WTC11 (cell line): ENCODE results near the gene VCL. TPM values are rescaled to one million over a fixed set of nuclear protein-coding genes. Genes with fewer than 3 reads are reported as not detected.

Experiments
- ATAC-seq: fragments of 200-7000 bp; cut with Tn5 transposase; 2 replicates; pipeline ENCODE4 v1.10.0; 2021; ENCODE audit warnings: mild to moderate bottlenecking, moderate library complexity
- CTCF ChIA-PET: fragments of 300-600 bp; sonication (Branson Sonifier 250); formaldehyde crosslinking; loops from one replicate; lab custom pipeline; 2021; ENCODE audit warnings: antibody characterized with exemption; lab: Charles Lee
- POLR2A ChIA-PET: fragments of 350-600 bp; sonication (Branson Sonifier 250); formaldehyde crosslinking; loops from one replicate; lab custom pipeline; 2021; ENCODE audit warnings: antibody characterized with exemption; lab: Charles Lee
- DNase-seq: peaks from one replicate; pipeline ENCODE4 v3.0.0; 2021; ENCODE audit warnings: low spot score
- H3K27ac Mint-ChIP-seq: 2 replicates; pipeline ENCODE4 v1.8.0; 2021; ENCODE audit warnings: mixed read lengths
- H3K27me3 Mint-ChIP-seq: 2 replicates; pipeline ENCODE4 v1.8.0; 2021; ENCODE audit warnings: low read depth, mild to moderate bottlenecking, moderate library complexity, mixed read lengths
- H3K36me3 Mint-ChIP-seq: 2 replicates; pipeline ENCODE4 v1.8.0; 2021; ENCODE audit warnings: mixed read lengths
- H3K4me1 Mint-ChIP-seq: 2 replicates; pipeline ENCODE4 v1.8.0; 2022; ENCODE audit warnings: mixed read lengths
- H3K4me3 Mint-ChIP-seq: 2 replicates; pipeline ENCODE4 v1.8.0; 2021; ENCODE audit warnings: mild to moderate bottlenecking, moderate library complexity, mixed read lengths
- H3K9me3 Mint-ChIP-seq: 2 replicates; pipeline ENCODE4 v1.8.0; 2021; ENCODE audit warnings: mixed read lengths
- CBFB ChIP-seq: sonication (generic); formaldehyde crosslinking; IDR thresholded peaks from 2 replicates; pipeline ENCODE4 v1.8.1; 2022; ENCODE audit warnings: mild to moderate bottlenecking, low read depth, missing genetic modification reagents
- CREB1 ChIP-seq: sonication (generic); formaldehyde crosslinking; IDR thresholded peaks from 2 replicates; pipeline ENCODE4 v1.8.0; 2023; ENCODE audit warnings: mild to moderate bottlenecking, missing genetic modification reagents
- FOXK1 ChIP-seq: sonication (generic); formaldehyde crosslinking; IDR thresholded peaks from 2 replicates; pipeline ENCODE4 v1.8.0; 2022; ENCODE audit warnings: mild to moderate bottlenecking, moderate library complexity, missing genetic modification reagents
- GABPB1 ChIP-seq: sonication (generic); formaldehyde crosslinking; IDR thresholded peaks from 2 replicates; pipeline ENCODE4 v1.8.1; 2023; ENCODE audit warnings: mild to moderate bottlenecking, missing genetic modification reagents
- JAZF1 ChIP-seq: fragments of 250-450 bp; sonication (Bioruptor Pico); IDR thresholded peaks from 2 replicates; pipeline ENCODE4 v1.9.0; 2021; ENCODE audit warnings: moderate library complexity, mild to moderate bottlenecking, inconsistent platforms
- JUN ChIP-seq: sonication (generic); formaldehyde crosslinking; IDR thresholded peaks from 2 replicates; pipeline ENCODE4 v1.8.0; 2023; ENCODE audit warnings: mild to moderate bottlenecking, missing genetic modification reagents
- MYBL2 ChIP-seq: sonication (generic); formaldehyde crosslinking; IDR thresholded peaks from 2 replicates; pipeline ENCODE4 v1.8.1; 2023; ENCODE audit warnings: mild to moderate bottlenecking, moderate library complexity, missing genetic modification reagents
- NR2C2 ChIP-seq: sonication (generic); formaldehyde crosslinking; IDR thresholded peaks from 2 replicates; pipeline ENCODE4 v1.8.0; 2022; ENCODE audit warnings: mild to moderate bottlenecking, missing genetic modification reagents
- SMAD3 ChIP-seq: sonication (generic); formaldehyde crosslinking; IDR thresholded peaks from 2 replicates; pipeline ENCODE4 v1.8.0; 2022; ENCODE audit warnings: missing genetic modification reagents, mild to moderate bottlenecking, borderline replicate concordance
- SMAD4 ChIP-seq: sonication (generic); formaldehyde crosslinking; IDR thresholded peaks from 2 replicates; pipeline ENCODE4 v1.8.0; 2022; ENCODE audit warnings: mild to moderate bottlenecking, missing genetic modification reagents
- SP1 ChIP-seq: sonication (generic); formaldehyde crosslinking; conservative IDR thresholded peaks from 2 replicates; pipeline ENCODE4 v1.8.1; 2022; ENCODE audit warnings: missing genetic modification reagents
- TCF7 ChIP-seq: sonication (generic); formaldehyde crosslinking; IDR thresholded peaks from 2 replicates; pipeline ENCODE4 v1.8.0; 2022; ENCODE audit warnings: mild to moderate bottlenecking, low read depth, missing genetic modification reagents, moderate library complexity
- TP53 ChIP-seq: sonication (generic); formaldehyde crosslinking; IDR thresholded peaks from 2 replicates; pipeline ENCODE4 v1.8.1; 2023; ENCODE audit warnings: mild to moderate bottlenecking, missing genetic modification reagents
- ZNF121 ChIP-seq: sonication (generic); formaldehyde crosslinking; IDR thresholded peaks from 2 replicates; pipeline ENCODE4 v1.8.0; 2023; ENCODE audit warnings: missing genetic modification reagents
- ZNF396 ChIP-seq: fragments of 250-450 bp; sonication (Bioruptor Pico); IDR thresholded peaks from 2 replicates; pipeline ENCODE4 v1.8.0; 2021; ENCODE audit warnings: mild to moderate bottlenecking, moderate library complexity, borderline replicate concordance
- total RNA-seq: library from RNA; stranded (reverse); gene quantifications from 3 replicates; pipeline ENCODE4 v1.2.3, GENCODE V29; 2021
- TF ChIP-seq, protein P1 (sequence below): sonication (generic); formaldehyde crosslinking; IDR thresholded peaks from 2 replicates; pipeline ENCODE4 v1.8.0; 2023; ENCODE audit warnings: missing genetic modification reagents, mild to moderate bottlenecking, borderline replicate concordance
- TF ChIP-seq, protein P2 (sequence below): sonication (generic); formaldehyde crosslinking; IDR thresholded peaks from 2 replicates; pipeline ENCODE4 v1.8.1; 2022; ENCODE audit warnings: mild to moderate bottlenecking, moderate library complexity, missing genetic modification reagents
- TF ChIP-seq, protein P3 (sequence below): sonication (generic); formaldehyde crosslinking; IDR thresholded peaks from 2 replicates; pipeline ENCODE4 v1.8.1; 2023; ENCODE audit warnings: mild to moderate bottlenecking, missing genetic modification reagents, moderate library complexity
- TF ChIP-seq, protein P4 (sequence below): sonication (generic); formaldehyde crosslinking; IDR thresholded peaks from 2 replicates; pipeline ENCODE4 v1.8.1; 2022; ENCODE audit warnings: mild to moderate bottlenecking, missing genetic modification reagents, moderate library complexity, borderline replicate concordance
- TF ChIP-seq, protein P5 (sequence below): sonication (generic); formaldehyde crosslinking; IDR thresholded peaks from 2 replicates; pipeline ENCODE4 v1.8.0; 2022; ENCODE audit warnings: mild to moderate bottlenecking, missing genetic modification reagents

The VCL gene
- total RNA-seq, 1 experiment from 2014 or later = 225 TPM

DNA sequence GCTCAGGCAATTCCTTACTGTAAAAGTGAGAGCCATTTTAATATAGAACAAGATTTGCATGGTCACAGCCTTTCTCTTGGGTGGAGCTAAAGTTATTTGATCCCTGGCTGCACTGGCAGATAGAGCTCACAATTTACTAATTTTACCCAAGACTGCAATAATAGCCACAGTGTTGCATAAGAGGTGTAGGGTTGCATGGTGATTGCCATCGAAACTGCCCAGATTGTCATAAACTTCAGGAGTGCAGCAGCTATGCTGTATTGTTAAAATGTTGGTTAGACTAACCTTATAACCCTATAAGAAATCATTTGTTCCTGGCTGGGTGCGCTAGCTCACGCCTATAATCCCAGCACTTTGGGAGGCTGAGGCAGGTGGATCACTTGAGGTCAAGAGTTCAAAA is 50.0 kb downstream of the VCL start:
- ChIA-PET POLR2A (no interaction called here), CTCF (interaction anchor here (0.9 kb wide), 1 partner anchor 107 kb away, joined by 3 read pairs; no protein-coding TSS in a partner anchor)
- DNase-seq (no peak), ATAC-seq (no peak)
- TF ChIP-seq NR2C2 (no peak), ZNF121 (no peak), CBFB (CRISPR knock-in tag) (no peak), TP53 (CRISPR knock-in tag) (no peak), SMAD3 (CRISPR knock-in tag) (no peak), FOXK1 (no peak), JUN (CRISPR knock-in tag) (no peak), SP1 (CRISPR knock-in tag) (no peak)
- TF ChIP-seq, protein P1, sequence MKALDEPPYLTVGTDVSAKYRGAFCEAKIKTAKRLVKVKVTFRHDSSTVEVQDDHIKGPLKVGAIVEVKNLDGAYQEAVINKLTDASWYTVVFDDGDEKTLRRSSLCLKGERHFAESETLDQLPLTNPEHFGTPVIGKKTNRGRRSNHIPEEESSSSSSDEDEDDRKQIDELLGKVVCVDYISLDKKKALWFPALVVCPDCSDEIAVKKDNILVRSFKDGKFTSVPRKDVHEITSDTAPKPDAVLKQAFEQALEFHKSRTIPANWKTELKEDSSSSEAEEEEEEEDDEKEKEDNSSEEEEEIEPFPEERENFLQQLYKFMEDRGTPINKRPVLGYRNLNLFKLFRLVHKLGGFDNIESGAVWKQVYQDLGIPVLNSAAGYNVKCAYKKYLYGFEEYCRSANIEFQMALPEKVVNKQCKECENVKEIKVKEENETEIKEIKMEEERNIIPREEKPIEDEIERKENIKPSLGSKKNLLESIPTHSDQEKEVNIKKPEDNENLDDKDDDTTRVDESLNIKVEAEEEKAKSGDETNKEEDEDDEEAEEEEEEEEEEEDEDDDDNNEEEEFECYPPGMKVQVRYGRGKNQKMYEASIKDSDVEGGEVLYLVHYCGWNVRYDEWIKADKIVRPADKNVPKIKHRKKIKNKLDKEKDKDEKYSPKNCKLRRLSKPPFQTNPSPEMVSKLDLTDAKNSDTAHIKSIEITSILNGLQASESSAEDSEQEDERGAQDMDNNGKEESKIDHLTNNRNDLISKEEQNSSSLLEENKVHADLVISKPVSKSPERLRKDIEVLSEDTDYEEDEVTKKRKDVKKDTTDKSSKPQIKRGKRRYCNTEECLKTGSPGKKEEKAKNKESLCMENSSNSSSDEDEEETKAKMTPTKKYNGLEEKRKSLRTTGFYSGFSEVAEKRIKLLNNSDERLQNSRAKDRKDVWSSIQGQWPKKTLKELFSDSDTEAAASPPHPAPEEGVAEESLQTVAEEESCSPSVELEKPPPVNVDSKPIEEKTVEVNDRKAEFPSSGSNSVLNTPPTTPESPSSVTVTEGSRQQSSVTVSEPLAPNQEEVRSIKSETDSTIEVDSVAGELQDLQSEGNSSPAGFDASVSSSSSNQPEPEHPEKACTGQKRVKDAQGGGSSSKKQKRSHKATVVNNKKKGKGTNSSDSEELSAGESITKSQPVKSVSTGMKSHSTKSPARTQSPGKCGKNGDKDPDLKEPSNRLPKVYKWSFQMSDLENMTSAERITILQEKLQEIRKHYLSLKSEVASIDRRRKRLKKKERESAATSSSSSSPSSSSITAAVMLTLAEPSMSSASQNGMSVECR (CRISPR knock-in tag) = no peak
- TF ChIP-seq, protein P2, sequence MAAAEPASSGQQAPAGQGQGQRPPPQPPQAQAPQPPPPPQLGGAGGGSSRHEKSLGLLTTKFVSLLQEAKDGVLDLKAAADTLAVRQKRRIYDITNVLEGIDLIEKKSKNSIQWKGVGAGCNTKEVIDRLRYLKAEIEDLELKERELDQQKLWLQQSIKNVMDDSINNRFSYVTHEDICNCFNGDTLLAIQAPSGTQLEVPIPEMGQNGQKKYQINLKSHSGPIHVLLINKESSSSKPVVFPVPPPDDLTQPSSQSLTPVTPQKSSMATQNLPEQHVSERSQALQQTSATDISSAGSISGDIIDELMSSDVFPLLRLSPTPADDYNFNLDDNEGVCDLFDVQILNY (CRISPR knock-in tag) = no peak
- peaks cover 19% of the 10 kb centered on the region for H3K4me1 Mint-ChIP-seq
- H3K9me3 Mint-ChIP-seq = no peaks in the 10 kb centered on the region
- H3K27me3 Mint-ChIP-seq = no peaks in the 10 kb centered on the region
- H3K36me3 Mint-ChIP-seq = peaks cover 22% of the 10 kb centered on the region
- H3K4me3 Mint-ChIP-seq = no peak overlapping the region
- no peak overlapping the region for H3K27ac Mint-ChIP-seq

DNA sequence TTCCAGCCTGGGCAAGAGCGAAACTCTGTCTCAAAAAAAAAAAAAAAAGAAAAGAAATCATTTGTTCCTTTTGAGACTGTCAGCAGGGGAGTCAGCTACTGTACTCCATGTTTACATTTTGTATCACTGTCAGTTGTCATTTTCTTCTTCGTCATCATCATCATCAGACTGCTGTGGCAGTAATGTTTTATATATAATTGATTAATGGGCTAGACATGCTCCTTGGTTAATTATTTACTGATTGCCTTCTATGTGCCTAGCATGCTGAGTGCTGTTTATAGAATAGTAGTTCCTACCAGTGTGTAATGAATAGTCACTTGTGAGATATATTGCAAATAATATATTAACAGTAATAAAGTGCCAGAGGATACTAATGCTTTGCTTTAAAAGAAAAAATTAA is 50.5 kb downstream of the VCL start:
- TF ChIP-seq TCF7 (CRISPR knock-in tag) (no peak), FOXK1 (no peak), JAZF1 (no peak), MYBL2 (CRISPR knock-in tag) (no peak)
- TF ChIP-seq, protein P3, sequence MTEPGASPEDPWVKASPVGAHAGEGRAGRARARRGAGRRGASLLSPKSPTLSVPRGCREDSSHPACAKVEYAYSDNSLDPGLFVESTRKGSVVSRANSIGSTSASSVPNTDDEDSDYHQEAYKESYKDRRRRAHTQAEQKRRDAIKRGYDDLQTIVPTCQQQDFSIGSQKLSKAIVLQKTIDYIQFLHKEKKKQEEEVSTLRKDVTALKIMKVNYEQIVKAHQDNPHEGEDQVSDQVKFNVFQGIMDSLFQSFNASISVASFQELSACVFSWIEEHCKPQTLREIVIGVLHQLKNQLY (CRISPR knock-in tag) = no peak
- TF ChIP-seq, protein P4, sequence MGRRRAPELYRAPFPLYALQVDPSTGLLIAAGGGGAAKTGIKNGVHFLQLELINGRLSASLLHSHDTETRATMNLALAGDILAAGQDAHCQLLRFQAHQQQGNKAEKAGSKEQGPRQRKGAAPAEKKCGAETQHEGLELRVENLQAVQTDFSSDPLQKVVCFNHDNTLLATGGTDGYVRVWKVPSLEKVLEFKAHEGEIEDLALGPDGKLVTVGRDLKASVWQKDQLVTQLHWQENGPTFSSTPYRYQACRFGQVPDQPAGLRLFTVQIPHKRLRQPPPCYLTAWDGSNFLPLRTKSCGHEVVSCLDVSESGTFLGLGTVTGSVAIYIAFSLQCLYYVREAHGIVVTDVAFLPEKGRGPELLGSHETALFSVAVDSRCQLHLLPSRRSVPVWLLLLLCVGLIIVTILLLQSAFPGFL (CRISPR knock-in tag) = no peak
- no peaks in the 10 kb centered on the region for H3K9me3 Mint-ChIP-seq
- ChIA-PET POLR2A (no interaction called here), CTCF (interaction anchor here (0.9 to 1.4 kb wide), 2 partner anchors 31 to 168 kb away, joined by 3 to 4 read pairs; no protein-coding TSS in a partner anchor)
- ATAC-seq = no peak
- no peak overlapping the region for H3K27ac Mint-ChIP-seq
- no peak for DNase-seq
- H3K36me3 Mint-ChIP-seq = peaks cover 19% of the 10 kb centered on the region
- no peak overlapping the region for H3K4me3 Mint-ChIP-seq
- peaks cover 19% of the 10 kb centered on the region for H3K4me1 Mint-ChIP-seq
- H3K27me3 Mint-ChIP-seq = no peaks in the 10 kb centered on the region

DNA sequence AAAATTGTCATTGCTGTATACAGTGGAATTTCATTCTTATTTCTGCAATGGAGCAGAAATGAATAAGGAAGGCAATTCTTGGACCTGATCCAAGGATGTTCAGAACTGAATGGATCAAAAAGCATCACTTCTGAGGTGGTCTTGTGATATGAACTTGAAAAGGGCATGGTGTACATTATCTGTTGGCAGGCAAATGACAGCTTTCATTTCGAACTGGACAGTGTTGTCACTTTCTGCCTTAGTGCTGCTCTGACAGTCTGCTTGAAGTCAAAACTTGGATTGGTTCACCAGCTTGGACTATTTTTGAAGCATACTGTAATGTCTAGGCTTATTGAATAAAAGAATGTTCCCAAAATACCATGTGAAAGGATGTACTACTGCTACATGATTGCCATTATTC is 52.0 kb downstream of the VCL start:
- Mint-ChIP-seq H3K4me3 (no peak overlapping the region), H3K36me3 (peaks cover 7% of the 10 kb centered on the region), H3K4me1 (peaks cover 19% of the 10 kb centered on the region), H3K27ac (no peak overlapping the region), H3K9me3 (no peaks in the 10 kb centered on the region), H3K27me3 (no peaks in the 10 kb centered on the region)
- ChIA-PET POLR2A (interaction anchor here (0.6 kb wide), 1 partner anchor 15 kb away, joined by 6 read pairs; no protein-coding TSS in a partner anchor), CTCF (interaction anchor here (0.8 to 1.5 kb wide), 4 partner anchors 17 to 170 kb away, joined by 3 to 4 read pairs (median 4); no protein-coding TSS in a partner anchor)
- TF ChIP-seq GABPB1 (CRISPR knock-in tag) (no peak), SMAD4 (CRISPR knock-in tag) (no peak), SMAD3 (CRISPR knock-in tag) (no peak), SP1 (CRISPR knock-in tag) (no peak), ZNF396 (CRISPR knock-in tag) (no peak), NR2C2 (no peak), CREB1 (CRISPR knock-in tag) (no peak)
- TF ChIP-seq, protein P5, sequence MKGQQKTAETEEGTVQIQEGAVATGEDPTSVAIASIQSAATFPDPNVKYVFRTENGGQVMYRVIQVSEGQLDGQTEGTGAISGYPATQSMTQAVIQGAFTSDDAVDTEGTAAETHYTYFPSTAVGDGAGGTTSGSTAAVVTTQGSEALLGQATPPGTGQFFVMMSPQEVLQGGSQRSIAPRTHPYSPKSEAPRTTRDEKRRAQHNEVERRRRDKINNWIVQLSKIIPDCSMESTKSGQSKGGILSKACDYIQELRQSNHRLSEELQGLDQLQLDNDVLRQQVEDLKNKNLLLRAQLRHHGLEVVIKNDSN = no peak
- no peak for DNase-seq
- no peak for ATAC-seq
